Right cardiac atrium (tissue), 5 donors: Measurements from ENCODE around the gene NCAPH2. TPM values are rescaled to one million over a fixed set of nuclear protein-coding genes. Genes with fewer than 3 reads are reported as not detected.
"Not testable (repeated sequence)": the region's sequence is repeated elsewhere in the genome, so short reads cannot be mapped to it uniquely, and the experiment has no call there.

Experiments
- ATAC-seq, 2 donors: fragments of 200-7000 bp; cut with Tn5 transposase; one replicate each; pipeline versions ENCODE4 v1.8.0 to v1.9.1; 2020; ENCODE audit warnings: moderate library complexity in 2 of 2, mild to moderate bottlenecking in 1 of 2
- DNase-seq, 3 donors: peaks; one replicate each; pipeline ENCODE4 v3.0.0-alpha.2; 2020
- H3K27ac ChIP-seq: one replicate; pipeline ENCODE4 v1.5.1; 2013; ENCODE audit warnings: mild to moderate bottlenecking, low read length, control low read depth, moderate library complexity
- H3K27me3 ChIP-seq: one replicate; pipeline ENCODE4 v1.6.1; 2013; ENCODE audit not compliant: control insufficient read depth, insufficient read depth
- H3K4me1 ChIP-seq: one replicate; pipeline ENCODE4 v1.6.1; 2013; ENCODE audit warnings: low read length; ENCODE audit not compliant: control insufficient read depth, insufficient read depth
- H3K4me3 ChIP-seq: one replicate; pipeline ENCODE4 v1.5.1; 2013; ENCODE audit warnings: low read length, control low read depth
- H3K9me3 ChIP-seq: one replicate; pipeline ENCODE4 v1.6.1; 2013; ENCODE audit warnings: low read length; ENCODE audit not compliant: control insufficient read depth
- WGBS: extraction: QIAGEN DNeasy Blood & Tissue Kit; methylation state at CpG from one replicate; pipeline ENCODE4 v1.1.7; 2013; 5-methylcytosine and 5-hydroxymethylcytosine counted together
- intact Hi-C, 4 donors: fragments of 100-400 bp; cut with DNase I; formaldehyde crosslinking; loops; one replicate each; pipeline versions ENCODE4 v1.11.0 to v1.14.0; 2022 to 2023
- polyA plus RNA-seq: library from polyadenylated mRNA; stranded (reverse); fragments of 200-250 nt; gene quantifications from one replicate; pipeline ENCODE4 v1.2.3, GENCODE V29; 2013
- total RNA-seq, 4 donors: library from RNA; stranded (reverse); fragmentation: NEBNext Ultra II Directional; extraction: Animal tissue kit (Norgen Biotek cat#: 25700); gene quantifications; one replicate each; pipeline ENCODE4 v1.2.1, GENCODE V29; 2021
- donor health status: healthy with polysubstance abuse.
- donor health status: DM: no; HTN: yes; CAD: no.
- donor health status: DM: no; HTN: no; CAD: no.
- donor health status: DM: no; HTN: yes; CAD: no; lungs with severe emphysema.
- donor health status: DM: yes; HTN: yes; CAD: no.

Gene NCAPH2
- total and polyA plus RNA-seq, 5 donors, result 23.3 to 35.0 (median 28.9) TPM

GRCh38 chr22:50507421-50507990 lies 518 bp upstream of the NCAPH2 start, which contains the start of gene LMF2:
LMF2 (minus strand) TSS chr22:50507702; CDS start chr22:50507675, 27 bp downstream.
- Histone ChIP-seq H3K9me3 (no peaks in the 10 kb centered on the region), H3K27me3 (no peaks in the 10 kb centered on the region), H3K27ac (peak within 1 kb of the TSS; percentile 81), H3K4me3 (peak within 1 kb of the TSS; percentile 77), H3K4me1 (no peaks in the 10 kb centered on the region)
- ATAC-seq, result peak; percentile 83 to 87
- intact Hi-C loops, result loop anchor here in 2 of 4 donors (10.0 kb wide), 2 partner anchors 263 to 273 kb away; partner anchors contain the start of gene TUBGCP6 (in 1 of the 2)
- DNase-seq, result peak; percentile 91 to 97 (median 96)
- under 1% methylated on average over 62 of the region's 62 CpGs for WGBS

DNA sequence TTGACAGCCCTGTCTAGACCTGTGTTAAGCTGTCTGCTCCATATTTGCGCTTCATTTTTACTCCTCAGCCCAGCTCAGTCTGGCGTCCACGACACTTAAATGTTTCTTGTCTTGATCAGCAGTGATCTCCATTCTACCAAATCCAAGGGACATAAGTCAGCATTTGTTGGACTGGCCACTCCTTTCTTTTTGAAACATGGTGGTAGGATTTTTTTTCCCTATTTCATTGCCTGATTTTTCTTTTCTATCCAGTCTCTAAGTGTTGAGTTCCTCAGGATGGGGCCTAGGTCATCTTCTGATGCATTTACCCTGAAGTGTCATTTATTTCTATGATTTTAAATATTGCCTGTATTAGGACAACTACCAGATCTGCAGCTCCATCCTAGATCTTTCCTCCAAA lies 873 bp downstream of the NCAPH2 start:
- Histone ChIP-seq H3K27me3 (no peaks in the 10 kb centered on the region), H3K9me3 (no peaks in the 10 kb centered on the region), H3K27ac (no peak overlapping the region), H3K4me3 (peak overlapping the region; percentile 73), H3K4me1 (no peaks in the 10 kb centered on the region)
- DNase-seq (peak in 1 of 3 donors; percentile 12), ATAC-seq (no peak)
- intact Hi-C loops, result loop anchor here in 2 of 4 donors (10.0 kb wide), 2 partner anchors 264 to 274 kb away; partner anchors contain the start of gene TUBGCP6 (in 1 of the 2)
- 5% methylated on average over 3 of the region's 3 CpGs for WGBS

DNA sequence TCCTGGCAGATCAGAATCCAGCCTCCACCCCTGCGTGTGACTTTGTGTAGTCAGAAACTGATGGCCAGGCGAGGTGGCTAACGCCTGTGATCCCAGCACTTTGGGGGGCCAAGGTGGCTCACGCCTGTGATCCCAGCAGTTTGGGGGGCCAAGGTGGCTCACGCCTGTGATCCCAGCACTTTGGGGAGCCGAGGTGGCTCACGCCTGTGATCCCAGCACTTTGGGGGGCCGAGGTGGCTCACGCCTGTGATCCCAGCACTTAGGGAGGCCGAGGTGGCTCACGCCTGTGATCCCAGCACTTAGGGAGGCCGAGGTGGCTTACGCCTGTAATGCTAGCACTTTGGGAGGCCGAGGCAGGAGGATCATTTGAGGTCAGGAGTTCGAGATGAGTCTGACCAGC lies 5.2 kb downstream of the NCAPH2 start:
- DNase-seq (peak in 1 of 3 donors; percentile 11), ATAC-seq (no peak)
- no peak overlapping the region for H3K27ac ChIP-seq
- intact Hi-C loops, result no loop called here
- H3K9me3 ChIP-seq, result no peaks in the 10 kb centered on the region
- WGBS, result 95% methylated on average over 15 of the region's 15 CpGs
- no peak overlapping the region for H3K4me3 ChIP-seq
- H3K4me1 ChIP-seq, result no peaks in the 10 kb centered on the region
- no peaks in the 10 kb centered on the region for H3K27me3 ChIP-seq

GRCh38 chr22:50516068-50516467 lies 8.0 kb downstream of the NCAPH2 start:
- intact Hi-C loops, result no loop called here
- no peaks in the 10 kb centered on the region for H3K4me1 ChIP-seq
- no peaks in the 10 kb centered on the region for H3K9me3 ChIP-seq
- 88% methylated on average over 8 of the region's 8 CpGs for WGBS
- H3K4me3 ChIP-seq, result no peak overlapping the region
- H3K27me3 ChIP-seq, result no peaks in the 10 kb centered on the region
- DNase-seq, result peak in 1 of 3 donors; percentile 10
- ATAC-seq, result no peak
- H3K27ac ChIP-seq, result no peak overlapping the region

GRCh38 chr22:50516891-50517290 lies 8.9 kb downstream of the NCAPH2 start:
- Histone ChIP-seq H3K4me1 (no peaks in the 10 kb centered on the region), H3K27ac (no peak overlapping the region), H3K27me3 (no peaks in the 10 kb centered on the region), H3K9me3 (no peaks in the 10 kb centered on the region), H3K4me3 (no peak overlapping the region)
- DNase-seq, result peak in 2 of 3 donors; percentile 26 to 47
- intact Hi-C loops, result no loop called here
- 82% methylated on average over 16 of the region's 16 CpGs for WGBS
- ATAC-seq, result no peak

GRCh38 chr22:50517495-50518260 lies 9.7 kb downstream of the NCAPH2 start:
- ATAC-seq (no peak), DNase-seq (peak in 2 of 3 donors; percentile 36 to 44)
- Histone ChIP-seq H3K9me3 (no peaks in the 10 kb centered on the region), H3K27ac (no peak overlapping the region), H3K4me3 (no peak overlapping the region), H3K27me3 (no peaks in the 10 kb centered on the region), H3K4me1 (no peaks in the 10 kb centered on the region)
- intact Hi-C loops, result no loop called here
- 82% methylated on average over 20 of the region's 20 CpGs for WGBS

DNA sequence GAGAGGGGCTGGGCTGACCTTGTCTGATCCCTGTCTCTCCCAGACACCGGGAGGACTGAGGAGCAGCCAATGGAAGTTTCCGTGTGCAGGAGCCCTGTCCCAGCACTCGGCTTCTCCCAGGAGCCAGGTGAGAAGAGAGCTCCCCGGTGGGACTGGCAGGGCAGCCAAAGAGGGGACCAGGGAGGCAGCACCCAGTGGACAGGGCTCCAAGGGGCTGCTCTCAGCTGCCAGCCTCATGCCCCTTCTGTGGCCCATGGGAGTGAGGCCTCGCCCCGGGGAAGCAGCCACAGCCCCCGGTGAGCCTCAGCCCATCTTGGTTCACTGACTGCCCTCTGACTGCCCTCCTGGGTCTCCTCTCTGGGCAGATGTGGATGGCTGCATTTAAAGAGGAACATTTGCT lies 10.6 kb downstream of the NCAPH2 start:
- Histone ChIP-seq H3K27me3 (no peaks in the 10 kb centered on the region), H3K4me3 (no peak overlapping the region), H3K27ac (no peak overlapping the region), H3K4me1 (no peaks in the 10 kb centered on the region), H3K9me3 (no peaks in the 10 kb centered on the region)
- 94% methylated on average over 7 of the region's 7 CpGs for WGBS
- intact Hi-C loops, result no loop called here
- DNase-seq, result peak in 2 of 3 donors; percentile 9 to 47
- ATAC-seq, result no peak

GRCh38 chr22:50519151-50519550 lies 11.1 kb downstream of the NCAPH2 start:
- peak in 2 of 3 donors; percentile 30 to 50 for DNase-seq

DNA sequence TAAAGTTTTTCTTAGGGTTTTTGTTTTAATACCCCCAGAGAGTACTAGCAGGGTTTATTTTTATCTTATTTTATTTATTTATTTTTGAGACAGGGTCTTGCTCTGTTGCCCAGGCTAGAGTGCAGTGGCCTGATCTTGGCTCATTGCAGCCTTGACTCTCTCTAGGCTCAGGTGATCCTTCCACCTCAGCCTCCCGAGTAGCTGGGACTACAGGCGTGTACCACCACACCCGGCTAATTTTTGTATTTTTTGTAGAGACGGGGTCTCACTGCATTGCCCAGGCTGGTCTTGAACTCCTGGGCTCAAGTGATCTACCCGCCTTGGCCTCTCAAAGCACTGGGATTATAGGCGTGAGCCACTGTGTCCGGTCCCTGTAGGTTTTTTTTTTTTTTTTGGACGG lies 12.2 kb downstream of the NCAPH2 start:
- H3K27me3 ChIP-seq, intact Hi-C loops, H3K27ac ChIP-seq, ATAC-seq, H3K4me1 ChIP-seq, H3K4me3 ChIP-seq, H3K9me3 ChIP-seq, DNase-seq: not testable (repeated sequence)
- 98% methylated on average over 8 of the region's 8 CpGs for WGBS

More at GRCh38 chr22:50519151-50519550, 11.1 kb downstream of the NCAPH2 start:
- intact Hi-C loops, result no loop called here
- no peak overlapping the region for H3K27ac ChIP-seq
- ATAC-seq, result no peak
- 94% methylated on average over 8 of the region's 8 CpGs for WGBS
- no peaks in the 10 kb centered on the region for H3K27me3 ChIP-seq
- H3K9me3 ChIP-seq, result no peaks in the 10 kb centered on the region
- no peaks in the 10 kb centered on the region for H3K4me1 ChIP-seq
- no peak overlapping the region for H3K4me3 ChIP-seq

GRCh38 chr22:50520826-50521453 lies 12.9 kb downstream of the NCAPH2 start:
- DNase-seq (peak in 2 of 3 donors; percentile 49 to 60), ATAC-seq (no peak)
- H3K27me3 ChIP-seq, result no peaks in the 10 kb centered on the region
- 92% methylated on average over 13 of the region's 13 CpGs for WGBS
- no peak overlapping the region for H3K27ac ChIP-seq
- H3K4me3 ChIP-seq, result no peak overlapping the region
- H3K4me1 ChIP-seq, result no peaks in the 10 kb centered on the region
- H3K9me3 ChIP-seq, result no peaks in the 10 kb centered on the region
- intact Hi-C loops, result no loop called here

GRCh38 chr22:50521710-50522109 lies 13.7 kb downstream of the NCAPH2 start:
- 93% methylated on average over 10 of the region's 10 CpGs for WGBS
- intact Hi-C loops, result no loop called here
- peak in 2 of 3 donors; percentile 32 to 54 for DNase-seq

More at GRCh38 chr22:50521710-50522109, 13.7 kb downstream of the NCAPH2 start:
- Histone ChIP-seq H3K4me1 (no peaks in the 10 kb centered on the region), H3K27me3 (no peaks in the 10 kb centered on the region), H3K27ac (no peak overlapping the region), H3K4me3 (no peak overlapping the region), H3K9me3 (no peaks in the 10 kb centered on the region)
- ATAC-seq, result no peak
